WTC11 (cell line): ENCODE measurements around the gene PSEN1.

ENCODE experiments used
- ESRRA ChIP-seq: sonication (generic); formaldehyde crosslinking; IDR thresholded peaks from 2 replicates; pipeline ENCODE4 v1.8.1; 2022; ENCODE audit warnings: mild to moderate bottlenecking, missing genetic modification reagents, borderline replicate concordance
- HMGA2 ChIP-seq: fragments of 250-450 bp; sonication (Bioruptor Pico); IDR thresholded peaks from 2 replicates; pipeline ENCODE4 v1.4.0; 2021; ENCODE audit warnings: mild to moderate bottlenecking, moderate library complexity
- NFE2L1 ChIP-seq: sonication (generic); formaldehyde crosslinking; IDR thresholded peaks from 2 replicates; pipeline ENCODE4 v1.8.1; 2023; ENCODE audit warnings: missing genetic modification reagents
- ZNF396 ChIP-seq: fragments of 250-450 bp; sonication (Bioruptor Pico); IDR thresholded peaks from 2 replicates; pipeline ENCODE4 v1.8.0; 2021; ENCODE audit warnings: mild to moderate bottlenecking, moderate library complexity, borderline replicate concordance
- ZNF671 ChIP-seq: fragments of 250-450 bp; sonication (Bioruptor Pico); IDR thresholded peaks from 2 replicates; pipeline ENCODE4 v1.8.0; 2021; ENCODE audit warnings: mild to moderate bottlenecking
- TF ChIP-seq, protein P1 (sequence below): fragments of 200-600 bp; IDR thresholded peaks from 2 replicates; pipeline ENCODE4 v1.8.0; 2022; ENCODE audit warnings: antibody characterized with exemption
- TF ChIP-seq, protein P2 (sequence below): sonication (generic); formaldehyde crosslinking; IDR thresholded peaks from 2 replicates; pipeline ENCODE4 v1.8.0; 2022; ENCODE audit warnings: mild to moderate bottlenecking, missing genetic modification reagents
- TF ChIP-seq, protein P3 (sequence below): sonication (generic); formaldehyde crosslinking; IDR thresholded peaks from 2 replicates; pipeline ENCODE4 v1.8.0; 2022; ENCODE audit warnings: mild to moderate bottlenecking, missing genetic modification reagents

DNA sequence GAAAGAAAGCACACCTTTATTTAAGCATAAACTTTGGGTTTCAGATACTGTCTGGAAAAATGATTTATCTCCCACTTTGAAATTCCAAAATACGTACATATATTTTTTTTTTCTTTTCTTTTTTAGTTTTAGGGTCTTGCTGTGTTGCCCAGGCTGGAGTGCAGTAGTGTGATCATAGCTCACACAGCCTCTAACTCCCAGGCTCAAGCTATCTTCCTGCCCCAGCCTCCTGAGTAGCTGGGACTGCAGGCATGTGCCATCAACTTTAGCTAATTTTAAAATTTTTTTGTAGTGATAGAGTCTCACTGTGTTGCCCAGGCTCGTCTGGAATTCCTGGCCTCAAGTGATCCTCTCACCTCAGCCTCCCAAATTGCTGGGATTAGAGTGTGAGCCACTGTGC is 55.1 kb downstream of the PSEN1 start:
- TF ChIP-seq, protein P1, sequence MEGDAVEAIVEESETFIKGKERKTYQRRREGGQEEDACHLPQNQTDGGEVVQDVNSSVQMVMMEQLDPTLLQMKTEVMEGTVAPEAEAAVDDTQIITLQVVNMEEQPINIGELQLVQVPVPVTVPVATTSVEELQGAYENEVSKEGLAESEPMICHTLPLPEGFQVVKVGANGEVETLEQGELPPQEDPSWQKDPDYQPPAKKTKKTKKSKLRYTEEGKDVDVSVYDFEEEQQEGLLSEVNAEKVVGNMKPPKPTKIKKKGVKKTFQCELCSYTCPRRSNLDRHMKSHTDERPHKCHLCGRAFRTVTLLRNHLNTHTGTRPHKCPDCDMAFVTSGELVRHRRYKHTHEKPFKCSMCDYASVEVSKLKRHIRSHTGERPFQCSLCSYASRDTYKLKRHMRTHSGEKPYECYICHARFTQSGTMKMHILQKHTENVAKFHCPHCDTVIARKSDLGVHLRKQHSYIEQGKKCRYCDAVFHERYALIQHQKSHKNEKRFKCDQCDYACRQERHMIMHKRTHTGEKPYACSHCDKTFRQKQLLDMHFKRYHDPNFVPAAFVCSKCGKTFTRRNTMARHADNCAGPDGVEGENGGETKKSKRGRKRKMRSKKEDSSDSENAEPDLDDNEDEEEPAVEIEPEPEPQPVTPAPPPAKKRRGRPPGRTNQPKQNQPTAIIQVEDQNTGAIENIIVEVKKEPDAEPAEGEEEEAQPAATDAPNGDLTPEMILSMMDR = no peak
- TF ChIP-seq, protein P2, sequence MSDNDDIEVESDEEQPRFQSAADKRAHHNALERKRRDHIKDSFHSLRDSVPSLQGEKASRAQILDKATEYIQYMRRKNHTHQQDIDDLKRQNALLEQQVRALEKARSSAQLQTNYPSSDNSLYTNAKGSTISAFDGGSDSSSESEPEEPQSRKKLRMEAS (CRISPR knock-in tag) = no peak
- TF ChIP-seq NFE2L1 (CRISPR knock-in tag) (no peak), ZNF671 (CRISPR knock-in tag) (no peak), ESRRA (CRISPR knock-in tag) (no peak), HMGA2 (CRISPR knock-in tag) (no peak), ZNF396 (CRISPR knock-in tag) (no peak)
- TF ChIP-seq, protein P3, sequence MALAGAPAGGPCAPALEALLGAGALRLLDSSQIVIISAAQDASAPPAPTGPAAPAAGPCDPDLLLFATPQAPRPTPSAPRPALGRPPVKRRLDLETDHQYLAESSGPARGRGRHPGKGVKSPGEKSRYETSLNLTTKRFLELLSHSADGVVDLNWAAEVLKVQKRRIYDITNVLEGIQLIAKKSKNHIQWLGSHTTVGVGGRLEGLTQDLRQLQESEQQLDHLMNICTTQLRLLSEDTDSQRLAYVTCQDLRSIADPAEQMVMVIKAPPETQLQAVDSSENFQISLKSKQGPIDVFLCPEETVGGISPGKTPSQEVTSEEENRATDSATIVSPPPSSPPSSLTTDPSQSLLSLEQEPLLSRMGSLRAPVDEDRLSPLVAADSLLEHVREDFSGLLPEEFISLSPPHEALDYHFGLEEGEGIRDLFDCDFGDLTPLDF (CRISPR knock-in tag) = no peak
